Nephron (organoid): ENCODE results near the gene SHMT2.

Experiments
- H3K27ac Mint-ChIP-seq, 3 experiments: 2 replicates each; pipeline ENCODE4 v1.8.0; 2020; ENCODE audit warnings: mixed read lengths in 3 of 3, mild to moderate bottlenecking in 2 of 3, moderate library complexity in 1 of 3
- H3K27me3 Mint-ChIP-seq: 2 replicates; pipeline ENCODE4 v1.8.0; 2021; ENCODE audit warnings: low read depth, mild to moderate bottlenecking, moderate library complexity, mixed read lengths
- H3K36me3 Mint-ChIP-seq: 2 replicates; pipeline ENCODE4 v1.8.0; 2020; ENCODE audit warnings: low read depth, mixed read lengths
- H3K4me1 Mint-ChIP-seq: 2 replicates; pipeline ENCODE4 v1.8.0; 2020; ENCODE audit warnings: mixed read lengths
- H3K4me3 Mint-ChIP-seq, 3 experiments: 2 replicates each; pipeline ENCODE4 v1.8.0; 2020; ENCODE audit warnings: mild to moderate bottlenecking in 3 of 3, mixed read lengths in 3 of 3, moderate library complexity in 2 of 3
- H3K9me3 Mint-ChIP-seq: 2 replicates; pipeline ENCODE4 v1.8.0; 2020; ENCODE audit warnings: mixed read lengths
- TF ChIP-seq, protein P1 (sequence below), 3 experiments: fragments of 200-600 bp; sonication (generic); IDR thresholded peaks; one replicate each; pipeline ENCODE4 v1.5.0; 2021; ENCODE audit warnings: antibody characterized with exemption in 3 of 3; ENCODE audit not compliant: unreplicated experiment in 3 of 3

SHMT2 gene

DNA sequence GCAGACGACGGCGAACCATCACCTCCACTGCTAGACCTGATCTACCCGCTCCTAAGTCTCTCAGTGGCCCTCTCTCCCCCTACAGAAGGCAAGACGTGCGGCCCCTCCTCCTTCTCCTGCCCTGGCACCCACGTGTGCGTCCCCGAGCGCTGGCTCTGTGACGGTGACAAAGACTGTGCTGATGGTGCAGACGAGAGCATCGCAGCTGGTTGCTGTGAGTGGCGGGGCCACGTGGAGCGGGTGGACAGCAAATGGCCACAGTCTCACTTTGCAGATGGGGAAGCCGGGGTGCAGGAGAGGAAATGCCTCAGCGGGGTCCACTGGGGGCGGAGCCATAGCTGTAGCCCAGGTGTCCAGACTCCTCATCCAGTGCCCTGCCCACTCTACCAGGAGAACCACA is 34.3 kb upstream of the SHMT2 start:
- Mint-ChIP-seq H3K36me3 (peaks cover 62% of the 10 kb centered on the region), H3K9me3 (no peaks in the 10 kb centered on the region), H3K4me1 (peaks cover 10% of the 10 kb centered on the region), H3K4me3 (no peak overlapping the region), H3K27me3 (no peaks in the 10 kb centered on the region), H3K27ac (no peak overlapping the region)
- TF ChIP-seq, protein P1, sequence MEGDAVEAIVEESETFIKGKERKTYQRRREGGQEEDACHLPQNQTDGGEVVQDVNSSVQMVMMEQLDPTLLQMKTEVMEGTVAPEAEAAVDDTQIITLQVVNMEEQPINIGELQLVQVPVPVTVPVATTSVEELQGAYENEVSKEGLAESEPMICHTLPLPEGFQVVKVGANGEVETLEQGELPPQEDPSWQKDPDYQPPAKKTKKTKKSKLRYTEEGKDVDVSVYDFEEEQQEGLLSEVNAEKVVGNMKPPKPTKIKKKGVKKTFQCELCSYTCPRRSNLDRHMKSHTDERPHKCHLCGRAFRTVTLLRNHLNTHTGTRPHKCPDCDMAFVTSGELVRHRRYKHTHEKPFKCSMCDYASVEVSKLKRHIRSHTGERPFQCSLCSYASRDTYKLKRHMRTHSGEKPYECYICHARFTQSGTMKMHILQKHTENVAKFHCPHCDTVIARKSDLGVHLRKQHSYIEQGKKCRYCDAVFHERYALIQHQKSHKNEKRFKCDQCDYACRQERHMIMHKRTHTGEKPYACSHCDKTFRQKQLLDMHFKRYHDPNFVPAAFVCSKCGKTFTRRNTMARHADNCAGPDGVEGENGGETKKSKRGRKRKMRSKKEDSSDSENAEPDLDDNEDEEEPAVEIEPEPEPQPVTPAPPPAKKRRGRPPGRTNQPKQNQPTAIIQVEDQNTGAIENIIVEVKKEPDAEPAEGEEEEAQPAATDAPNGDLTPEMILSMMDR (IDR thresholded peaks at IDR 0.05; ENCODE audit: unreplicated experiment in 3 of 3), result no peak

DNA sequence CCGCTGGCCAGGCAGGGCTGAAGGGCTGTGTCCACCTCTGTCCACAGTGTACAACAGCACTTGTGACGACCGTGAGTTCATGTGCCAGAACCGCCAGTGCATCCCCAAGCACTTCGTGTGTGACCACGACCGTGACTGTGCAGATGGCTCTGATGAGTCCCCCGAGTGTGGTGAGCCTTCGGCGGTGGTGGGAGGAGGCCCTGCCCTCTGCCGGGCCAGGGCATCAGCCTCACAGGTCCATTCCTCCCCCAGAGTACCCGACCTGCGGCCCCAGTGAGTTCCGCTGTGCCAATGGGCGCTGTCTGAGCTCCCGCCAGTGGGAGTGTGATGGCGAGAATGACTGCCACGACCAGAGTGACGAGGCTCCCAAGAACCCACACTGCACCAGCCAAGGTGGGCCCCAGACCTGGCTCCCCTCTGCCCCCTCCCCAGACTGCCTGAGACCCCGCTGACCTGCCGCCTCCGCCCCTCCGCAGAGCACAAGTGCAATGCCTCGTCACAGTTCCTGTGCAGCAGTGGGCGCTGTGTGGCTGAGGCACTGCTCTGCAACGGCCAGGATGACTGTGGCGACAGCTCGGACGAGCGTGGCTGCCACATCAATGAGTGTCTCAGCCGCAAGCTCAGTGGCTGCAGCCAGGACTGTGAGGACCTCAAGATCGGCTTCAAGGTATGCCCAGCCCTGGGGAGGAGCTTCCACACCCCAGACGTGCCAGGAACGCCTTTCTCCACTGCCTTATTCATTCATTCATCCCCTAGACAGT is 33.7 kb upstream of the SHMT2 start:
- Mint-ChIP-seq H3K27ac (no peak overlapping the region), H3K4me1 (peaks cover 10% of the 10 kb centered on the region), H3K27me3 (no peaks in the 10 kb centered on the region), H3K9me3 (no peaks in the 10 kb centered on the region), H3K36me3 (peaks cover 62% of the 10 kb centered on the region), H3K4me3 (no peak overlapping the region)
- TF ChIP-seq, protein P1 (IDR thresholded peaks at IDR 0.05; ENCODE audit: unreplicated experiment in 3 of 3), result no peak

DNA sequence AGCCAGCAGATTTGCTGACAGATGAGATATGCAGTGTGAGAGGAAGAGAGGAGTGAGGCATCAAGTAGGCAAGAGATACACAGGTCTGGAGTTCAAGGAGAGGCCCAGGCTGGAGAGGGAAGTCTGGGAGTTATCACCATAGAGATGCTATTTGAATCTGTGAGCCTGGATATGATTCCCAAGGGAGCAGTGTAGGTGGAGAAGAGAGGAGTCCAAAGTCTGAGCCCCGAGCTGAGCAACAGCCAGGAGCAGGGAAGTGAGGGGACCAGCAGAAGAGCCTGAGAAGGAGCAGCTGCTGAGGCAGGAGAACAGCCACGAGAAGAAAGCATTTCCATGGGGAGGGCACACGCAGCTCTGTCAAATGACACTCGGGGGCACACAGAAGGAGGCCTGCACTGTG is 33.1 kb upstream of the SHMT2 start:
- Mint-ChIP-seq H3K4me3 (no peak overlapping the region), H3K27ac (no peak overlapping the region)

DNA sequence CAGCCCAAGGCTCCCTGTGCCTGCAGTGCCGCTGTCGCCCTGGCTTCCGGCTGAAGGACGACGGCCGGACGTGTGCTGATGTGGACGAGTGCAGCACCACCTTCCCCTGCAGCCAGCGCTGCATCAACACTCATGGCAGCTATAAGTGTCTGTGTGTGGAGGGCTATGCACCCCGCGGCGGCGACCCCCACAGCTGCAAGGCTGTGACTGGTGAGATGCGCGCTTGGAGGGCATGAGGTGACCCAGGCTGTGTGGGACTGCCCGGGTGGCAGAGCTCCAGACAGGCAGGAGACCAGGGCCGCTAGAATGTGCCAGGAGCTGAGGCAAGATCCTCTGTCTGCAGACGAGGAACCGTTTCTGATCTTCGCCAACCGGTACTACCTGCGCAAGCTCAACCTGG is 32.6 kb upstream of the SHMT2 start:
- Mint-ChIP-seq H3K4me3 (no peak overlapping the region), H3K27me3 (no peaks in the 10 kb centered on the region), H3K27ac (no peak overlapping the region), H3K4me1 (peaks cover 10% of the 10 kb centered on the region), H3K36me3 (peaks cover 60% of the 10 kb centered on the region), H3K9me3 (no peaks in the 10 kb centered on the region)
- TF ChIP-seq, protein P1 (IDR thresholded peaks at IDR 0.05; ENCODE audit: unreplicated experiment in 3 of 3), result no peak

More for the DNA sequence above, 33.1 kb upstream of the SHMT2 start:
- TF ChIP-seq, protein P1 (IDR thresholded peaks at IDR 0.05; ENCODE audit: unreplicated experiment in 3 of 3), result no peak
- Mint-ChIP-seq H3K36me3 (peaks cover 65% of the 10 kb centered on the region), H3K4me1 (peaks cover 10% of the 10 kb centered on the region), H3K9me3 (no peaks in the 10 kb centered on the region), H3K27me3 (no peaks in the 10 kb centered on the region)

DNA sequence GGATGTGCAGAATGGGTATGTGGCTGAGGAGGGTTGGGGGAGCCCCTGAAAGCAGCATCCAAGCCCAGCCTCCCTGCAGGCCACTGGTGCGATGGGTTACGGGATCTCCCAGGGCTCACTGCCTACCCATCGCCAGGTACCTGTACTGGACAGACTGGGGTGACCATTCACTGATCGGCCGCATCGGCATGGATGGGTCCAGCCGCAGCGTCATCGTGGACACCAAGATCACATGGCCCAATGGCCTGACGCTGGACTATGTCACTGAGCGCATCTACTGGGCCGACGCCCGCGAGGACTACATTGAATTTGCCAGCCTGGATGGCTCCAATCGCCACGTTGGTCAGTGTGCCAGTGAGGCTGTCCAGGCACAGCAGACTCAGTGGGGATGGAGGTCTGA is 31.2 kb upstream of the SHMT2 start:
- Mint-ChIP-seq H3K9me3 (no peaks in the 10 kb centered on the region), H3K27ac (no peak overlapping the region), H3K27me3 (no peaks in the 10 kb centered on the region), H3K4me1 (peaks cover 10% of the 10 kb centered on the region), H3K4me3 (no peak overlapping the region), H3K36me3 (peaks cover 52% of the 10 kb centered on the region)
- TF ChIP-seq, protein P1 (IDR thresholded peaks at IDR 0.05; ENCODE audit: unreplicated experiment in 3 of 3), result no peak

DNA sequence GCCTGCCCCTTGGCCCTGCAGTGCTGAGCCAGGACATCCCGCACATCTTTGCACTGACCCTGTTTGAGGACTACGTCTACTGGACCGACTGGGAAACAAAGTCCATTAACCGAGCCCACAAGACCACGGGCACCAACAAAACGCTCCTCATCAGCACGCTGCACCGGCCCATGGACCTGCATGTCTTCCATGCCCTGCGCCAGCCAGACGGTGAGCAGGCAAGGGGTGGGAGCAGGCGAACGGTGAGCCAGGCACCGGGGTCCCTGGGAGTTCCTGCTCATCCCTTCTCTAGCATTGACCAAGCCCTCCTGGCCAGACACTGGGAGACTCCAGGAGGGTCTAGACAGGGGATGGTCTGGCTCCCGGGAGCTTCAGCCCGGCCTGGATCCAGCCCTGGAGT is 30.3 kb upstream of the SHMT2 start:
- Mint-ChIP-seq H3K36me3 (peaks cover 55% of the 10 kb centered on the region), H3K9me3 (no peaks in the 10 kb centered on the region), H3K4me3 (no peak overlapping the region), H3K27ac (no peak overlapping the region), H3K4me1 (peaks cover 10% of the 10 kb centered on the region), H3K27me3 (no peaks in the 10 kb centered on the region)
- TF ChIP-seq, protein P1 (IDR thresholded peaks at IDR 0.05; ENCODE audit: unreplicated experiment in 3 of 3), result no peak
